WI38 (cell line): Measurements from ENCODE around the gene CCNA2.

ENCODE experiments used
- H3K4me3 ChIP-seq: 2 replicates; pipeline ENCODE4 v1.5.1; 2011; ENCODE audit warnings: low read depth, mild to moderate bottlenecking, control low read depth, low read length
- CTCF ChIP-seq: IDR thresholded peaks from 2 replicates; pipeline ENCODE4 v1.5.1; 2012; ENCODE audit warnings: low read depth, mild to moderate bottlenecking, control low read depth, low read length

Gene CCNA2

DNA sequence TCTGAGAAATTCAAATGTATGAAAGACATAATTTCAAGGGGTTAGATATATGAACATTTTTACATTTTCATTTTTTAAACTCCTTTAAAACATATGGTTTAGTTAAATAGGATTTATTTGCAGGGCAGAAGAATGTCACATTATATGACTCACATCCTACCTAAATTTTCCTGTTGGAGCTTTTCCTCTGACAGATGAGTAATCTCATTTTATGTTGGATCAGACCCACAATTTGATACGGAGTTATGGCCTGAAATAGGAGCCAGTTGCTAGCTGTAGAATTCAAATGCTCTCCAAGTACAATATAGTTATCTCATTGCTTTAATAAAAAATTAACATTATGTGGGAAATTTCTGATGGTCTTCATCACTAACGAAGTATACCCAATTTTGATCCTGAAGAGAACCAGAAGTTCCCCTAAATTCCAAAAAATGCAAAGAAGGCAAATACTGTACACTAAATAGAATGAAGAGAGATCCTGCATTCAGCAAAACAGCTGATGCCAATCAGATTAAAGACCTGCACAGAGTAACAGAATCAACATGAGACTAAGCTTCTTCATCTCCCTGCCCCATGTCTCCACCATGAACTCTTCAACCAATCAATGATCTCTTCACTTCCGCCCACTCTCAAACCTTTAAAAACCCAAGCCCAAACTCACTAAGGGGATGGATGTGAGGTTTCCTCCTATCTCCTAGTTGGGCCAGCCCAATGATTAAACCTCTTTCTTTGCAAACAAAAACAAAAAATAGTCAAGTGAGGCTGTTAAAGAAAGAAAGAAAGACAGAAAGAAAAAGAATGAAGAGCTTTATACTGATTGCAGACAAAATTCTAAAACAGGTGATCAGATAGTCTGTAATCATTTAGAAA, 33.5 kb downstream of the CCNA2 start:
- H3K4me3 ChIP-seq, result no peak overlapping the region
- no peak for TF ChIP-seq CTCF

- TF ChIP-seq CTCF, result no peak
Observed at GRCh38 chr4:121789455-121789854, 34.2 kb downstream of the CCNA2 start.

GRCh38 chr4:121788896-121789295, 34.8 kb downstream of the CCNA2 start:
- H3K4me3 ChIP-seq, result no peak overlapping the region
- TF ChIP-seq CTCF, result no peak

More at GRCh38 chr4:121789455-121789854, 34.2 kb downstream of the CCNA2 start:
- H3K4me3 ChIP-seq, result no peak overlapping the region

GRCh38 chr4:121786221-121786620, 37.5 kb downstream of the CCNA2 start:
- H3K4me3 ChIP-seq, result no peak overlapping the region
- TF ChIP-seq CTCF, result no peak

DNA sequence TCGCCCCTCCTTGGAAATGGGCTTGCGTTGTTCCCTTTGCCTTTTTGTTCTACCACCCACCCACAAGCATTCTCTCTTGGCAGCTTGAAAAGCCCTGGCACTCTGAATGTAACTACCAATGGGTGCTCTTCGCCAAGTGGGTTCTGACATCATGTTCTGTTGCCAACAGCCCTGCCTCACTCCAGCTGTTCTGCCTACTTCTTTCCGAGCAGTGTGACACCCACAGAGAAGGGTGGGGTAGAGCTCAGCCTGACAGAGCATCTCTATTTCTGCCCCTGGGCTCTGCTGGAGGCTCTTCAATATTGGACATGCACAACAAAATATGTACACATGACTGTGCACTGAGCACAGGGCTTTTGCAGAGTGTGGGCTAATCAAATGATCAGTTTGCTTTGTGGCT, 38.2 kb downstream of the CCNA2 start:
- no peak for TF ChIP-seq CTCF

DNA sequence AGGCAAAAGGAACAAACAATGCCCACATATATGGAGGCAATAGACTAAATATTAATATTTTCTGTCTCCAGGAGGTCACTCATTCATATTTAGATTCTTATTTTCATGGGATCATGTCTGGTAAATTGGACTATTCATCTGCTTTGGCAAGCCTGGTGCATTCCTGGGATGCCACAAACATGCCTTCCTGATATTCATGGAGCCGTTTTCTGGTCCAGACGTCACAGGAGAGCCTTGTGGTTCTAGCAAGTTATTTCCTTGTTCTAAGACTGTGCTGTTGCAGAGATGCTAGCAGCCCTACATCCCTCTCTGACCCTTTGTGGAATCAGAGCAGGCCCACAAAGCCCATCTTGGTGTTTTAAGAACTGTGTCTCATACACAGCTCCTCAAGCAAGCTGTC, 38.7 kb downstream of the CCNA2 start:
- TF ChIP-seq CTCF, result no peak

More for the DNA sequence above, 38.2 kb downstream of the CCNA2 start:
- no peak overlapping the region for H3K4me3 ChIP-seq

DNA sequence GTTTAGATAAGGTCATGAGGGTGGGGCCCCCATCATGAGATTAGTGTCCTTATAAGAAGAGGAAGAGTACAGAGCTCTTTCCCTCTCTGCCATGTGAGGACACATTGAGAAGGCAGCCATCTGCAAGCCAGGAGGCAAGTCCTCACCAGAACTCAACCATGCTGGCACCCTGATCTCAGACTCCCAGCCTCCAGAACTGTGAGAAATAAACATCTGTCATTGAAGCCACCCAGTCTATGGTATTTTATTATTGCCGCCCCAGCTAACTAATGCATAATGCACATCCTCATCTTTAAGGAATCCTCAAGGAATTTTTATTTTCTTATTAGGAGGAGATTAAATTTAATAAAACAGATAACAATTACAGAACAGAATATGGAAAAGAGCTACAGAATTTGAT, 39.3 kb downstream of the CCNA2 start:
- TF ChIP-seq CTCF, result no peak
- H3K4me3 ChIP-seq, result no peak overlapping the region

More for the DNA sequence above, 38.7 kb downstream of the CCNA2 start:
- H3K4me3 ChIP-seq, result no peak overlapping the region
